HCT116 (cell line): ENCODE data around the gene SKAP1. TPM values are rescaled to one million over a fixed set of nuclear protein-coding genes. Genes with fewer than 3 reads are reported as not detected.

Experiments used
- ATAC-seq: fragments of 200-7000 bp; cut with Tn5 transposase; 2 replicates; pipeline ENCODE4 v1.9.1; 2020; ENCODE audit warnings: mild to moderate bottlenecking, moderate library complexity
- BruUV-seq: library from RNA; stranded (reverse); fragments of 400-500 nt; replicated peaks from 2 replicates; lab custom pipeline; 2021; lab: Mats Ljungman, UMichigan
- CTCF ChIA-PET: fragments of 300-600 bp; sonication (Branson Sonifier 250); formaldehyde crosslinking; loops from one replicate; lab custom pipeline; 2021; ENCODE audit warnings: antibody characterized with exemption; lab: Charles Lee
- POLR2A ChIA-PET: fragments of 300-600, 350-600 bp; sonication (Branson Sonifier 250); formaldehyde crosslinking; loops from one replicate; lab custom pipeline; 2021; ENCODE audit warnings: antibody characterized with exemption; lab: Charles Lee
- RAD21 ChIA-PET, 2 experiments: fragments of 300-600 bp; sonication (Branson Sonifier 250); formaldehyde crosslinking; loops; one replicate each; lab custom pipeline; 2023; ENCODE audit warnings: low total read pairs in 2 of 2; ENCODE audit not compliant: uncharacterized antibody in 2 of 2, unreplicated experiment in 2 of 2, low non-redundant PET in 1 of 2; lab: Charles Lee
- DNase-seq: peaks from one replicate; pipeline ENCODE4 v3.0.0-alpha.2; 2010; ENCODE audit warnings: low read depth, low spot score
- H2AFZ ChIP-seq: fragments of 200-600 bp; shearing (Covaris generic), sonication (generic); 2 replicates; pipeline ENCODE4 v1.6.1; 2017; ENCODE audit warnings: low read depth, mixed run types, mixed read lengths, antibody characterized with exemption, low read length; ENCODE audit not compliant: poor library complexity, severe bottlenecking
- H3K27ac ChIP-seq: 2 replicates; pipeline ENCODE4 v1.5.1; 2012; ENCODE audit warnings: low read depth, low read length
- H3K27me3 ChIP-seq: fragments of 200-600 bp; sonication (generic); 2 replicates; pipeline ENCODE4 v1.6.1; 2016; ENCODE audit warnings: mixed run types, low read length, mixed read lengths; ENCODE audit not compliant: insufficient read depth
- H3K36me3 ChIP-seq, 2 experiments: fragments of 200-500 bp in 1 of 2; fragments of 200-600 bp in 1 of 2; sonication (Bioruptor generic) in 1 of 2; sonication (generic) in 1 of 2; 2 replicates each; pipeline versions ENCODE4 v1.5.1 to v1.6.1; 2014 to 2016; ENCODE audit warnings: low read length in 2 of 2, inconsistent platforms in 1 of 2, mixed read lengths in 1 of 2, mixed run types in 1 of 2; ENCODE audit not compliant: insufficient read depth in 2 of 2, control insufficient read depth in 1 of 2
- H3K4me1 ChIP-seq, 2 experiments: fragments of 200-600 bp in 1 of 2; sonication (generic) in 1 of 2; 2 replicates each; pipeline versions ENCODE4 v1.5.1 to v1.6.1; 2012 to 2017; ENCODE audit warnings: low read length in 2 of 2, inconsistent platforms in 1 of 2, mild to moderate bottlenecking in 1 of 2, mixed read lengths in 1 of 2, mixed run types in 1 of 2, moderate library complexity in 1 of 2; ENCODE audit not compliant: insufficient read depth in 2 of 2, control insufficient read depth in 1 of 2
- H3K4me2 ChIP-seq: fragments of 200-600 bp; sonication (generic); 2 replicates; pipeline ENCODE4 v1.6.1; 2017; ENCODE audit warnings: mixed run types, low read length, mixed read lengths
- H3K4me3 ChIP-seq, 2 experiments: fragments of 200-600 bp in 1 of 2; sonication (generic) in 1 of 2; replicated peaks in 1 of 2; 2 replicates each; pipeline ENCODE4 v1.5.1; 2011 to 2016; ENCODE audit warnings: low read length in 2 of 2, control low read depth in 1 of 2, low read depth in 1 of 2, mild to moderate bottlenecking in 1 of 2, mixed read lengths in 1 of 2, mixed run types in 1 of 2
- H3K79me2 ChIP-seq: fragments of 200-600 bp; sonication (generic); 2 replicates; pipeline ENCODE4 v1.6.1; 2017; ENCODE audit warnings: mild to moderate bottlenecking, mixed run types, low read length, moderate library complexity, mixed read lengths; ENCODE audit not compliant: insufficient read depth
- H3K9ac ChIP-seq: fragments of 200-600 bp; sonication (generic); 2 replicates; pipeline ENCODE4 v1.6.1; 2016; ENCODE audit warnings: low read length, mixed read lengths
- H3K9me2 ChIP-seq: fragments of 200-600 bp; sonication (generic), shearing (Covaris generic); 2 replicates; pipeline ENCODE4 v1.6.1; 2017; ENCODE audit warnings: mixed run types, mild to moderate bottlenecking, moderate library complexity; ENCODE audit not compliant: insufficient read depth
- H3K9me3 ChIP-seq, 2 experiments: fragments of 200-500 bp in 1 of 2; fragments of 200-600 bp in 1 of 2; sonication (Bioruptor generic) in 1 of 2; sonication (generic) in 1 of 2; 2 replicates each; pipeline ENCODE4 v1.6.1; 2014 to 2017; ENCODE audit warnings: low read length in 2 of 2, mixed read lengths in 2 of 2, inconsistent platforms in 1 of 2, low read depth in 1 of 2, mild to moderate bottlenecking in 1 of 2, mixed run types in 1 of 2, moderate library complexity in 1 of 2; ENCODE audit not compliant: control insufficient read depth in 1 of 2, insufficient read depth in 1 of 2
- H4K20me1 ChIP-seq: fragments of 200-600 bp; sonication (generic), shearing (Covaris generic); 2 replicates; pipeline ENCODE4 v1.6.1; 2017; ENCODE audit warnings: mixed run types, mild to moderate bottlenecking, moderate library complexity; ENCODE audit not compliant: insufficient read depth
- ATF3 ChIP-seq: IDR thresholded peaks from 2 replicates; pipeline ENCODE4 v1.6.1; 2012
- CEBPB ChIP-seq: IDR thresholded peaks from 2 replicates; pipeline ENCODE4 v1.6.1; 2012; ENCODE audit warnings: low read depth
- EGR1 ChIP-seq: IDR thresholded peaks from 2 replicates; pipeline ENCODE4 v1.6.1; 2012; ENCODE audit warnings: low read depth
- ELF1 ChIP-seq: IDR thresholded peaks from 2 replicates; pipeline ENCODE4 v1.6.1; 2012; ENCODE audit warnings: low read depth, borderline replicate concordance
- EZH2phosphoT487 ChIP-seq: fragments of 200-600 bp; IDR thresholded peaks from 2 replicates; pipeline ENCODE4 v1.6.1; 2018; ENCODE audit warnings: antibody characterized with exemption, borderline replicate concordance
- POLR2A ChIP-seq: IDR thresholded peaks from 2 replicates; pipeline ENCODE4 v1.7.0; 2011; ENCODE audit warnings: borderline replicate concordance; ENCODE audit not compliant: insufficient read depth, insufficient read length; ENCODE audit errors: extremely low read depth
- POLR2AphosphoS5 ChIP-seq: IDR thresholded peaks from 2 replicates; pipeline ENCODE4 v1.6.1; 2011; ENCODE audit warnings: mild to moderate bottlenecking, low read depth, low read length, moderate library complexity
- SIN3A ChIP-seq: IDR thresholded peaks from 2 replicates; pipeline ENCODE4 v1.6.1; 2012; ENCODE audit warnings: low read depth
- SP1 ChIP-seq: IDR thresholded peaks from 2 replicates; pipeline ENCODE4 v1.6.1; 2012; ENCODE audit warnings: low read depth
- SRF ChIP-seq: IDR thresholded peaks from 2 replicates; pipeline ENCODE4 v1.6.1; 2012; ENCODE audit warnings: low read depth
- TCF7L2 ChIP-seq: IDR thresholded peaks from 2 replicates; pipeline ENCODE4 v1.7.0; 2011; ENCODE audit warnings: borderline replicate concordance, inconsistent platforms; ENCODE audit not compliant: insufficient read depth, insufficient read length; ENCODE audit errors: extremely low read depth
- ZBTB33 ChIP-seq: IDR thresholded peaks from 2 replicates; pipeline ENCODE4 v1.6.1; 2011; ENCODE audit warnings: mild to moderate bottlenecking, low read length, moderate library complexity; ENCODE audit not compliant: insufficient replicate concordance; ENCODE audit errors: extremely low read depth
- ZFX ChIP-seq: fragments of 450-650 bp; IDR thresholded peaks from 2 replicates; pipeline ENCODE4 v1.6.1; 2017
- ZNF274 ChIP-seq: fragments of 200-500 bp; sonication (Bioruptor generic); IDR thresholded peaks from 2 replicates; pipeline ENCODE4 v1.6.1; 2014; ENCODE audit warnings: mild to moderate bottlenecking, low read depth, low read length, inconsistent platforms
- intact Hi-C: fragments of 100-400 bp; cut with micrococcal nuclease; formaldehyde crosslinking; loops from 2 replicates; pipeline ENCODE4 v1.10.0; 2022
- total RNA-seq: library from RNA; stranded (reverse); gene quantifications from one replicate; pipeline ENCODE4 v1.2.1, GENCODE V29; 2021; ENCODE audit not compliant: unreplicated experiment

SKAP1 gene
- total RNA-seq, 1 experiment from 2014 or later: 12.4 TPM

DNA sequence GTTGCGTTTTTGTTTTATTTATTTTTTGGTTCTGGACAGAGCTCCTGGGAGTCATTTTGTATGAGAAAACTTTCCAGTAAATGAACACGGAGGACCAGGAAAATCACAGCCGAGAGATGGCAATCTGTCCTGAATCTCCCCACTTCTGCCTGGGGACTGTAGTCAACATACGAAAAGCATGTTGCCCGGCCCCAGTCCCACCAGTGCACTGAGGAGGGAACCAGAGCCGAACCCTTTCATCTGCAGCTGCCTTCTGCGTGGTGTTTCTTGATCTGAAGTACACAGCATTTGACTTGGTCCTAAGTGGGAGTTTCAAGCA lies 303.5 kb downstream of the SKAP1 start:
- Histone ChIP-seq H3K36me3 (peaks cover 13 to 15% of the 10 kb centered on the region in 2 experiments; a peak in 3 of 4 replicates), H3K9me3 (no peaks in the 10 kb centered on the region), H2AFZ (no peak overlapping the region), H4K20me1 (no peaks in the 10 kb centered on the region), H3K27ac (0 out of 2 replicates have a peak overlapping the region, but pooled peaks have one; percentile 48), H3K4me2 (no peak overlapping the region), H3K9me2 (no peaks in the 10 kb centered on the region), H3K27me3 (no peaks in the 10 kb centered on the region), H3K79me2 (no peaks in the 10 kb centered on the region), H3K4me1 (peaks cover 16 to 22% of the 10 kb centered on the region in 2 experiments), H3K9ac (no peak overlapping the region), H3K4me3 (no peak overlapping the region)
- ChIA-PET CTCF (interaction anchor here (11.1 kb wide), 1 partner anchor 100 kb away, joined by 171 read pairs; no protein-coding TSS in a partner anchor), RAD21 (interaction anchor here in 1 of 2 experiments (1.0 kb wide), 1 partner anchor 101 kb away, joined by 3 read pairs; no protein-coding TSS in a partner anchor), POLR2A (interaction anchor here (1.9 kb wide), 1 partner anchor 101 kb away, joined by 5 read pairs; no protein-coding TSS in a partner anchor)
- BruUV-seq: no TSS peak
- ATAC-seq: no peak
- TF ChIP-seq SP1: no peak
- TF ChIP-seq EGR1: no peak
- TF ChIP-seq POLR2AphosphoS5: no peak
- no peak for TF ChIP-seq ZFX
- TF ChIP-seq EZH2phosphoT487: no peak
- TF ChIP-seq ATF3: no peak
- TF ChIP-seq POLR2A: no peak
- no peak for TF ChIP-seq ZNF274
- TF ChIP-seq ELF1: no peak
- TF ChIP-seq SRF: no peak
- no peak for TF ChIP-seq TCF7L2
- TF ChIP-seq SIN3A: no peak
- TF ChIP-seq CEBPB: no peak
- no peak for TF ChIP-seq ZBTB33
- no peak for DNase-seq
- intact Hi-C loops: no loop called here
